Transverse colon (tissue), 4 donors: Measurements from ENCODE around the gene SCGB2B2.
"Not testable (repeated sequence)": the region's sequence is repeated elsewhere in the genome, so short reads cannot be mapped to it uniquely, and the experiment has no call there.

Source experiments
- CTCF ChIP-seq, 5 experiments: fragments of 200-600 bp in 3 of 5; fragments of 450-650 bp in 2 of 5; sonication (generic) in 3 of 5; IDR thresholded peaks; 1 replicate in 2 of 5; 2 replicates in 3 of 5; pipeline ENCODE4 v1.5.1; 2016 to 2017; ENCODE audit warnings: antibody characterized with exemption in 5 of 5, inconsistent platforms in 3 of 5, mild to moderate bottlenecking in 2 of 5, moderate library complexity in 1 of 5
- EP300 ChIP-seq: sonication (generic); formaldehyde crosslinking; IDR thresholded peaks from one replicate; pipeline ENCODE4 v1.6.1; 2017; ENCODE audit warnings: antibody characterized with exemption, low read depth
- POLR2A ChIP-seq: fragments of 450-650 bp; IDR thresholded peaks from one replicate; pipeline ENCODE4 v1.6.1; 2016; ENCODE audit warnings: antibody characterized with exemption, mild to moderate bottlenecking, moderate library complexity
- POLR2AphosphoS5 ChIP-seq, 3 donors: sonication (generic); formaldehyde crosslinking; IDR thresholded peaks; one replicate each; pipeline ENCODE4 v1.6.1; 2016; ENCODE audit warnings: antibody characterized with exemption in 3 of 3

- TF ChIP-seq POLR2A; CTCF (IDR thresholded peaks at IDR 0.05); POLR2AphosphoS5 (IDR thresholded peaks at IDR 0.05); EP300: not testable (repeated sequence)
Measured at GRCh38 chr19:34668690-34669089, 8.3 kb downstream of the SCGB2B2 start.
